ENCODE results near the gene RAB27B.

RAB27B gene

DNA sequence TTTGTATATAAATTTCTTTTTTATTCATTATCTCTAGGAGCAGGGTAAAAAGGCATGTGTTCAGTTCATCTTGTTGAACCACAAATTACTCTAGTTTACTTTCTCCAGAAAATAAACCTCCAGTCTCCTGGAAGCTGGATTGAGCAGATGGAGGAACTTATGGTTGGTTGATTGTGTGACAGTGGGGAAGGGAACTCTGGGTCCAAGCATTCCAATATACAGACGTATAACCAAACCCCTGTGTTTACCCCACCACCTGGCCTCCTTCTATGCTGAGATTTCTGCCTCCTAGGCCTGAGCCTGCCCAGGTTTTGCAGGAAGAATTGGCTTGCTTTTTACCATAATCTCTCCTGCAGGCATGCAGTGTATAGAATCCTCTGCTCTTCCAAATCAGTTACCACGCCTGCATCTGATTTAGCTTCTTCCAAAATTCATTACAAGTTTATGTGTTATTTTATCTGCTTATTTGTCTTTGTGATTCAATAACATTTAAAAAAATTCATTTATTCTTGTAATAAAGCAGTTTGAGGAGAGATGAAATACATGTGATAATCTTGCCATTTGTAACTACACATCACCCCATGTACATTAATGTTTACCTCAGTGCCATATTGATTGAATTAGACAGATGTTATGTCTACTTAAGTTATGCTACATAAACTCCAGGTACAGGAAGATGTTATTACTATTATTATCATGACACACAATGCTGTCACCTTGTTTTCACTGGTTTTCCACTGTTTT, 2.5 kb upstream of the RAB27B start:
- DNase-seq (ENCODE audit: low read depth), result no peak
- no peak overlapping the region for H3K4me3 ChIP-seq (ENCODE audit: control insufficient read depth, low read depth, low read length)
- TF ChIP-seq, protein P1, sequence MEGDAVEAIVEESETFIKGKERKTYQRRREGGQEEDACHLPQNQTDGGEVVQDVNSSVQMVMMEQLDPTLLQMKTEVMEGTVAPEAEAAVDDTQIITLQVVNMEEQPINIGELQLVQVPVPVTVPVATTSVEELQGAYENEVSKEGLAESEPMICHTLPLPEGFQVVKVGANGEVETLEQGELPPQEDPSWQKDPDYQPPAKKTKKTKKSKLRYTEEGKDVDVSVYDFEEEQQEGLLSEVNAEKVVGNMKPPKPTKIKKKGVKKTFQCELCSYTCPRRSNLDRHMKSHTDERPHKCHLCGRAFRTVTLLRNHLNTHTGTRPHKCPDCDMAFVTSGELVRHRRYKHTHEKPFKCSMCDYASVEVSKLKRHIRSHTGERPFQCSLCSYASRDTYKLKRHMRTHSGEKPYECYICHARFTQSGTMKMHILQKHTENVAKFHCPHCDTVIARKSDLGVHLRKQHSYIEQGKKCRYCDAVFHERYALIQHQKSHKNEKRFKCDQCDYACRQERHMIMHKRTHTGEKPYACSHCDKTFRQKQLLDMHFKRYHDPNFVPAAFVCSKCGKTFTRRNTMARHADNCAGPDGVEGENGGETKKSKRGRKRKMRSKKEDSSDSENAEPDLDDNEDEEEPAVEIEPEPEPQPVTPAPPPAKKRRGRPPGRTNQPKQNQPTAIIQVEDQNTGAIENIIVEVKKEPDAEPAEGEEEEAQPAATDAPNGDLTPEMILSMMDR (IDR thresholded peaks at IDR 0.05; ENCODE audit: control insufficient read depth, insufficient read depth, low read depth, low read length, missing control alignments), result no peak

DNA sequence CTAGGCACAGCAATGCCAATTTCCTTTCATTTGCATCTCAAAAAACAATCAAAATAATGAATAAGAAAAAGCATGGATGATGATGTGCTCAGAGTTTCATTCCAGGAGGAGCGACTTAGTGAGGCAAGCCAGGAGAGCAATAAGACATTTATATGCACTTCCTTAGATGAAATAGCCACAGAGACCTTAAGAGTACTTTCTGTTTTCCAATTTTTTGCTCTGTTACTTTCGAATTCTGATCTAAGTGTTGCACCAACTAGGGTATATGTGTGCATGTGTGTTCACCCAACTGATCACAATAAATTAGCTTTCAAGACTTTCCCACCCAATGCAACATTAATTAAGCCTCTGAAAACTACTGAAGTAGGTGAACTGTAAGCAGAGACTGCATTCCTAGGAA, 709 bp downstream of the RAB27B start:
- H3K4me3 ChIP-seq (ENCODE audit: control insufficient read depth, low read depth, low read length), result peak overlapping the region; percentile 69
- DNase-seq (ENCODE audit: low read depth), result no peak
- TF ChIP-seq, protein P1 (IDR thresholded peaks at IDR 0.05; ENCODE audit: control insufficient read depth, insufficient read depth, low read depth, low read length, missing control alignments), result no peak

DNA sequence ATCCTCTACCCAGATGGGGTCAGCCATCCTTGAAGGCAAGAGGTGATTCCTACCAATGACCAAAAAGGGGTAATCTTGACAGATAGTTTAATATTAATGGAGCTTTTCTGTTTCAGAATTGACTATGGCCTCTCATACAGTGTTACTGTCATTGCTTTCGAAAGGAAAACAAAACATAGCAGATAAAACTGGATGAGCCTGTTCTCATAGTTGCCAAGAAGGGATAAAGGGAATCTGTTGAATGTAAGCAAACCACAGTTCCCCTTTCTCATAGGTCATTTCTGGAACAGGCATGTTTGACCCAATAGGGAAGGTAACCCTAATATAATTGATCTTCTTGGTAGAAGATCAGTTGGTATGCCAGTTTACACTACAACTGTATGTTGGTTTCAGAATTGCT, 1.6 kb downstream of the RAB27B start:
- no peak for DNase-seq (ENCODE audit: low read depth)
- TF ChIP-seq, protein P1 (IDR thresholded peaks at IDR 0.05; ENCODE audit: control insufficient read depth, insufficient read depth, low read depth, low read length, missing control alignments), result no peak
- H3K4me3 ChIP-seq (ENCODE audit: control insufficient read depth, low read depth, low read length), result no peak overlapping the region

GRCh38 chr18:54830260-54830659, 2.0 kb downstream of the RAB27B start:
- DNase-seq (ENCODE audit: low read depth), result no peak
- TF ChIP-seq, protein P1 (IDR thresholded peaks at IDR 0.05; ENCODE audit: control insufficient read depth, insufficient read depth, low read depth, low read length, missing control alignments), result no peak
- H3K4me3 ChIP-seq (ENCODE audit: control insufficient read depth, low read depth, low read length), result no peak overlapping the region

GRCh38 chr18:54830866-54831265, 2.6 kb downstream of the RAB27B start:
- TF ChIP-seq, protein P1 (IDR thresholded peaks at IDR 0.05; ENCODE audit: control insufficient read depth, insufficient read depth, low read depth, low read length, missing control alignments), result no peak
- H3K4me3 ChIP-seq (ENCODE audit: control insufficient read depth, low read depth, low read length), result no peak overlapping the region
- no peak for DNase-seq (ENCODE audit: low read depth)

DNA sequence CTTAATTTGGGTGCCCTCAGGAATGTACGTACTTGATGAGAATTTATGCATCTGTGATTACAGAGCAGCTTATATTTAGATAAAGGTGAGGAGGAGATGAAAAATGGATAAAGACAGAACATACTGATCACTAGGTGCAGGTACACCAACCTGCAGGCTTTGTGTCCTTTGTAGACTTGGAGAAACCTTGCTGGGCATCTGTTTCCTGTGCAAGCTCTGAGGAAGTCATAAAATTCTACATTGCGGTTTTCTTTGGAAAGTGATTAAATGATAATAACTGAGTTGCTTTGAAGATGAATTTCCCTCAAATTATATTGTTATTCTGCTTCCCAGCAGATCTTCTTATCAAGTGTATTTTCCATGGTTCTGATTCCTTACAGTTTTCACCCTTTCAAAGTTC, 7.7 kb downstream of the RAB27B start:
- TF ChIP-seq, protein P1 (IDR thresholded peaks at IDR 0.05; ENCODE audit: control insufficient read depth, insufficient read depth, low read depth, low read length, missing control alignments), result no peak
- no peak for DNase-seq (ENCODE audit: low read depth)
- no peak overlapping the region for H3K4me3 ChIP-seq (ENCODE audit: control insufficient read depth, low read depth, low read length)

All from AG09309 (cell line).